Measurements from ENCODE around the gene DTX1. TPM values are rescaled to one million over a fixed set of nuclear protein-coding genes. Genes with fewer than 3 reads are reported as not detected.

Gene DTX1
- total RNA-seq: 1.5 TPM
- long read RNA-seq, partial matches to known transcripts: 0 of 3 reads
- long read RNA-seq, other reads (novel, unspliced or antisense): 3 of 3 reads

DNA sequence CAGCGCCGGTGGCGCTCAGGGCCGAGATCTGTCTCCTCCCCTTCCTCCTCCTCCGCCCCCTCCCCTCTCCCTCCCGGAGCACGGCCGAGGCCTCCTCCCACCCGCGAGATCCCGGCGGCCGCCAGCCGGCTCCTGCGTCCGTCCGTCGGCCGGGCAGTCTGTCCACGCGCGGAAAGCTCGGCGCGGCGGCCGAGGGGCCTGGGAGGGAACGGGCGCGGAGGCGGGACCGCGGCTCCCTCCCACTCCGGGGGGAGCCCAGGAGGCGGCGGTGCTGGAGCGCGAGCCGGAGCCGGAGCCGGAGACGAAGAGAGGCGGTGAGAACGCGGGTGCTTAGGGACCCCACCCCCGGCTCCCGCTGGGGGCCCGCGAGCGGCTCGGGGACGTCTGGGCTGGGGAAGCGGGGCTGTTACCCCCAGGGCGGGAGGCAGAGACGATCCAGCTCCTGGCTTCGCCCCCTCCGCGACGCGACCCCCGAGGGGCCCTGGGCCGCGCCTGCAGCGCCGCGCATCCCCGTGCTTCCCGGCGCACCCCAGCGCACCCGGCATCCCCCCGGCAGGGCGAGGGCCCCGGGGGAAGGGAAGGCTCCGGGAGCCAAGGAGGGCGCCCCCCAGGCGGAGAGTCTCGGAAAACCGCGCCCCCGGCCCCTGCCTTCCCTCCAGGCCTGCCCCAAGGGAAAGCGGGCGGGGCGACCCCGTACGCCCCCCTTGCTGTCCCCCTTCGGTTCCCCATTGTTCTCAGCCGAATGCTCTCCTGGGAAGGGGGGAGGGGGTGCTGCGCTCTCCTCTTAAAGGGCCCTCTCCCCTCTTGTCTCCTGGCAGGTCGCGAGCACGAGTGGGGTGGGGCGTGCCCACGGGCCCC is at the start of gene DTX1:
DTX1 (plus strand) TSS at position 100 of the 858 bp plus-strand sequence. CDS start 1,463 bp downstream, outside the sequence.
- peak within 1 kb of the TSS; percentile 42 for H3K27ac ChIP-seq (replicated peaks)
- intact Hi-C loops (cut with micrococcal nuclease): no loop called here
- no peaks in the 10 kb centered on the region for H3K9me3 ChIP-seq (replicated peaks)
- peak within 1 kb of the TSS; percentile 73 for H3K4me3 ChIP-seq
- DNase-seq: peak; percentile 43
- no peaks in the 10 kb centered on the region for H3K36me3 ChIP-seq
- peaks cover 94% of the 10 kb centered on the region for H3K27me3 ChIP-seq (ENCODE audit: low read depth)
- H3K4me1 ChIP-seq: peaks cover 16% of the 10 kb centered on the region
- no peak for TF ChIP-seq CTCF (IDR thresholded peaks at IDR 0.05; ENCODE audit: borderline replicate concordance)

GRCh38 chr12:113007166-113007565 is 49.4 kb upstream of the DTX1 start:
- peaks cover 13% of the 10 kb centered on the region for H3K9me3 ChIP-seq (replicated peaks)
- intact Hi-C loops (cut with micrococcal nuclease): no loop called here
- peaks cover 74% of the 10 kb centered on the region for H3K36me3 ChIP-seq
- TF ChIP-seq CTCF (IDR thresholded peaks at IDR 0.05; ENCODE audit: borderline replicate concordance): no peak
- H3K27ac ChIP-seq (replicated peaks): no peak overlapping the region
- peaks cover 24% of the 10 kb centered on the region for H3K27me3 ChIP-seq (ENCODE audit: low read depth)
- no peak for DNase-seq
- H3K4me1 ChIP-seq: no peaks in the 10 kb centered on the region
- H3K4me3 ChIP-seq: no peak overlapping the region

- H3K9me3 ChIP-seq (replicated peaks): peaks cover 13% of the 10 kb centered on the region
- no peaks in the 10 kb centered on the region for H3K4me1 ChIP-seq
- no peak overlapping the region for H3K27ac ChIP-seq (replicated peaks)
- H3K27me3 ChIP-seq (ENCODE audit: low read depth): peaks cover 8% of the 10 kb centered on the region
- H3K4me3 ChIP-seq: no peak overlapping the region
- TF ChIP-seq CTCF (IDR thresholded peaks at IDR 0.05; ENCODE audit: borderline replicate concordance): no peak
- DNase-seq: no peak
- H3K36me3 ChIP-seq: peaks cover 57% of the 10 kb centered on the region
- intact Hi-C loops (cut with micrococcal nuclease): no loop called here
These were observed 45.8 kb upstream of the DTX1 start for GRCh38 chr12:113010701-113011100.

- Histone ChIP-seq H3K27ac (replicated peaks) (no peak overlapping the region), H3K9me3 (replicated peaks) (peaks cover 13% of the 10 kb centered on the region), H3K4me3 (no peak overlapping the region), H3K36me3 (peaks cover 24% of the 10 kb centered on the region), H3K27me3 (ENCODE audit: low read depth) (peaks cover 25% of the 10 kb centered on the region), H3K4me1 (no peaks in the 10 kb centered on the region)
- no peak for TF ChIP-seq CTCF (IDR thresholded peaks at IDR 0.05; ENCODE audit: borderline replicate concordance)
- intact Hi-C loops (cut with micrococcal nuclease): no loop called here
- DNase-seq: no peak
These were observed 42.0 kb upstream of the DTX1 start for GRCh38 chr12:113014565-113014964.

DNA sequence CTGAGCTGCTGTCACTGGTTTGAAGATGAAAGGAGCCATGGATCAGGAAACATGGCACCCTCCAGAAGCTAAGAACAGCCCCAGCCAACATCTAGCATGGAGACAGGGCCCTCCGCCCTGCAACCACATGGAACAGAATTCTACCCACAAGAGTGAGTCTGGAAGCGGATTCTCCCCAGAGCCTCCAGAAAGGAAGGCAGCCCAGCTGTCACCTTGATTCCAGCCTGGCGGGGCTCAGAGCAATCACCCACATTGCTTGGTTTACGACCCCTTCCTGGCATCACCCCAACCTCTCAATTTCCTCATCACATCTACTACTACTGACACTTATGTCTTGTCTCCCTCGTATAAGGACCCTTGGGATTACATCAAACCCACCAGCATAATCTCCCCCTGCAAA is 39.7 kb upstream of the DTX1 start:
- intact Hi-C loops (cut with micrococcal nuclease): no loop called here
- no peak for DNase-seq
- peaks cover 41% of the 10 kb centered on the region for H3K27me3 ChIP-seq (ENCODE audit: low read depth)
- no peak for TF ChIP-seq CTCF (IDR thresholded peaks at IDR 0.05; ENCODE audit: borderline replicate concordance)
- no peaks in the 10 kb centered on the region for H3K4me1 ChIP-seq
- peaks cover 2% of the 10 kb centered on the region for H3K9me3 ChIP-seq (replicated peaks)
- peaks cover 1% of the 10 kb centered on the region for H3K36me3 ChIP-seq
- no peak overlapping the region for H3K4me3 ChIP-seq
- H3K27ac ChIP-seq (replicated peaks): no peak overlapping the region

Data from left ventricle myocardium inferior (tissue), 1 donor.